Heart left ventricle (tissue), 13 donors: ENCODE data around the gene EIF3A.

ENCODE experiments used
- CTCF ChIP-seq, 12 donors: fragments of 200-600 bp; sonication (generic) in 4 of 12; IDR thresholded peaks; one replicate each; pipeline versions ENCODE4 v1.5.0 to v1.8.0; 2018 to 2022; ENCODE audit warnings: antibody characterized with exemption in 12 of 12, mild to moderate bottlenecking in 5 of 12
- POLR2A ChIP-seq, 2 donors: fragments of 450-650 bp; IDR thresholded peaks; one replicate each; pipeline ENCODE4 v1.6.1; 2017; ENCODE audit warnings: antibody characterized with exemption in 2 of 2, mild to moderate bottlenecking in 2 of 2, moderate library complexity in 2 of 2
- donor health status: ischemic (EF 13 %, LVEDD 7.1; RV severe dilation, severe dysfunction).
- donor health status: DM: no; HTN: yes; CAD: no.
- donor health status: DM: no; HTN: no; CAD: no.
- donor health status: ischemic (EF 25% LVEDD 6.9; RV normal size, moderate dysfunction).
- donor health status: ischemic (EF 25% LVEDD 5.7; RV mildly dilated, moderate dysfunction).
- donor health status: ischemic (EF 35%, LVEDD 5.7; RV mildly dilated, moderate dysfunction).
- donor health status: nonischemic (EF 11% LVEDD 7.7; RV severe dilation, severe dysfunction).
- donor health status: DM: yes; HTN: yes; CAD: no.
- donor health status: PGD.
- donor health status: ischemic (EF 29% LVEDD 5.4; RV normal size, mild dysfunction).
- donor health status: nonischemic (EF 23%, LVEDD 6.1; RV moderate dilation, normal function).

GRCh38 chr10:119045561-119045960 is 35.1 kb downstream of the EIF3A start:
- TF ChIP-seq CTCF (IDR thresholded peaks at IDR 0.05) (no peak), POLR2A (IDR thresholded peaks at IDR 0.05) (no peak)
